ENCODE results near the gene AP1G2. TPM values are rescaled to one million over a fixed set of nuclear protein-coding genes. Genes with fewer than 3 reads are reported as not detected.
A peak's percentile ranks its signal among the peaks of the same experiment; 100 is the strongest.

Gene AP1G2
- total RNA-seq, 1 donor from 2014 or later: 145 TPM

DNA sequence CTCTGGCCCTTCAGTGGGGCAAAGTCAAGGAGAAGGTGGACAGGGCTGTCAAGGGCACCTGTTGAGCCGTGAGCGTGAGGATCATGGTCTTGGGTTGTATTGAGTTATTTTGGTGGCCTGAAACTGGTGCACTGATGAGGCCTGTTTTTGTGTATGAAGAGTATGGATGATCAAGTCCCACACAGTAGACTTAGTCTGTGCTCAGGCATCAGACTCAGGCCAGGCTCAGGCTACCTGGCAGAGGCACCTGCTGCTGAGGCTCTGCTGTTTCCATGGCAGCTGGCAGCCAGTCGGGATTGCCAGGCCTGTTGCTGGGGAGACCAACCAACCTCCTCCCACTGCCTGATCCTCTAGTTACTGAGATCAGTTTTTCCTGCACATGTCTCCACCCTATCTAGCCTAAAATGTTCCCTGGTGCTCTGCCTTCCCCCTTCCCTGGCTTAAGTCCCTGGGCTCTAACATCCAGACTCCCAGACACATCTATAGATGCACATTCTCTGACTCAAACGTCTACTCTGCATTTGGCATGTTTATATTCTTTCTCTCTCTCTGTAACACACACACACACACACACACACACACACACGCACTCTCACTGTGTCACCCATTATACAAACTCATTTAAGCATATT, 5.9 kb upstream of the AP1G2 start:
- Mint-ChIP-seq H3K4me1 (ENCODE audit: low read depth) (peaks cover 32% of the 10 kb centered on the region), H3K27ac (no peak overlapping the region), H3K9me3 (no peaks in the 10 kb centered on the region), H3K36me3 (ENCODE audit: low read depth) (no peaks in the 10 kb centered on the region), H3K4me3 (no peak overlapping the region), H3K27me3 (ENCODE audit: insufficient read depth) (peaks cover 27% of the 10 kb centered on the region)
- no peak for DNase-seq (ENCODE audit: low spot score)
- intact Hi-C loops (cut with micrococcal nuclease): no loop called here

DNA sequence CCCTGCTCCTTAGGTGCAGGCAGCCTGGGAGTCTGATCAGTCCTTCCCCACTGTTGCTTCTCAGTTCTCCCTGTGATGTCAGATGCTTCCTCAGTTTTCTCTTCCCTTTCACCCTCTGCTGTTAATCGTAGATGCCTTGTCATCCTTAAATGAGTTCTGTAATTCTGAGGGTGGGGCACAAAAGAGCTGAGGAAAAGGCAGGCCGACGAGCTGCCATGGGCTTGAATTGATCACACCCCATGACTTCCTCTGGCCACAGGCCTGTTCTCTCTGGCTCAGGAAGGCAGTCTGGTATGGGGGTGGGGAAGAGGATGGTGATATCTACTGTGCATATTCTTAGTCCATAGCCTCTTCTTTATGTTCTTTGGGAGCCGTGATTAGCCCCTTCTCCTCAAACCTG, 5.2 kb upstream of the AP1G2 start:
- no peak overlapping the region for H3K4me3 Mint-ChIP-seq
- no peak for DNase-seq (ENCODE audit: low spot score)
- H3K9me3 Mint-ChIP-seq: no peaks in the 10 kb centered on the region
- H3K36me3 Mint-ChIP-seq (ENCODE audit: low read depth): peaks cover 2% of the 10 kb centered on the region
- peaks cover 24% of the 10 kb centered on the region for H3K27me3 Mint-ChIP-seq (ENCODE audit: insufficient read depth)
- intact Hi-C loops (cut with micrococcal nuclease): no loop called here
- peaks cover 39% of the 10 kb centered on the region for H3K4me1 Mint-ChIP-seq (ENCODE audit: low read depth)
- H3K27ac Mint-ChIP-seq: no peak overlapping the region

DNA sequence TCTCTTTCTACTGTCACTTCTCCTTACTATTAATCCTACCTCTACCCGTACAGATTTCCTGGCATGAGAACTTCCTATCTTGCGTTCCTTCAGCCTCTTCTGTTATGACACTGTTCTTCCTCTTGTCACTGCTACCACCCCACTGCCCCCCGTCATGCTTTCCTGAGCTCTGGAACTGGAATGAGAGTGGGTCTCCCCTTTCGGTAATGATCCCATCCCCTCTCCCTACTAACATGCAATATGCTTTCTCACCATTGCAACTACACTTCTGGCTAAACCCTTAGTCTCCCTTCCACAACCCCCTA, 4.9 kb upstream of the AP1G2 start:
- Mint-ChIP-seq H3K36me3 (ENCODE audit: low read depth) (peaks cover 3% of the 10 kb centered on the region), H3K9me3 (no peaks in the 10 kb centered on the region), H3K4me3 (no peak overlapping the region), H3K27ac (no peak overlapping the region), H3K27me3 (ENCODE audit: insufficient read depth) (peaks cover 24% of the 10 kb centered on the region), H3K4me1 (ENCODE audit: low read depth) (peaks cover 42% of the 10 kb centered on the region)
- intact Hi-C loops (cut with micrococcal nuclease): no loop called here
- no peak for DNase-seq (ENCODE audit: low spot score)

DNA sequence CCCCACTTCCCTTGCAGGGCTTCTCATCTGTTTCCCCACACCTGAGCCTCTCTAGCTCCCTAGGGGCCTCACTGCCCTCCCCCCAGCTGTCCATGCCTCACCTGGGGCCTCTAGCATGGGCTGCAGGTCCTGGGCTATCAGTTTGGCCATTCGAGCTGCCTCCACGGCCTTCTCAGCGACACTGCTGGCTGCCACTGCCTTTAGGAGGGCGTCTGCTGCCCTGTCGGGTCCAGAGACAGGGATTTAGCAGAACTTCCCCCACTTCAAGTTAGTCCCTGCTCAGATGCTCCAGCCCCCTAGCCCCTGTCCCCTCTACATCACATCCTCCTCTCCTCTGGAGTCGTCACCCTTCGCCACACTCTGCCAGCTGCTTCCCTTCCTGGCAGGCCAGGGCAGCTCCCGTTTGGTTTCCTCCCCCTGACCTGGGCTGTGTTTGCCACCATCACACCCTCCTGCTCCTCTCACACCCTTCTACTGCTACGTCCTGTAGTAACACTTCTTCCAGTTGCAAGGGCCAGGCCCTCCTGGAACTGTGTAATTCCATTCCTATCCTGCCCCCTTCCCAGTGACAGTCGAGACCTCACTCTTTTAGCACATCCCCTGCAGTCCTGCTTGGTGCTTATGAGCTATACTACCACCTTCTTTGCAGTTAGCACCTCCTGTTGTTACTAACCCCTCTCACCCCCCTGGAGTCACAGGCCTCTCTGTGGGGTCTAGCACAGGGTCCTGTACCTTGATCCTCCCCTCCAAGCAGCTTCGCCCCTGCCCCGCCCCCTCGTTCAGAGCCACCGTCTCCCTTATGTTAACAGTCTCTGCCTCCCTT, 4.3 kb upstream of the AP1G2 start:
- H3K4me1 Mint-ChIP-seq (ENCODE audit: low read depth): peaks cover 45% of the 10 kb centered on the region

DNA sequence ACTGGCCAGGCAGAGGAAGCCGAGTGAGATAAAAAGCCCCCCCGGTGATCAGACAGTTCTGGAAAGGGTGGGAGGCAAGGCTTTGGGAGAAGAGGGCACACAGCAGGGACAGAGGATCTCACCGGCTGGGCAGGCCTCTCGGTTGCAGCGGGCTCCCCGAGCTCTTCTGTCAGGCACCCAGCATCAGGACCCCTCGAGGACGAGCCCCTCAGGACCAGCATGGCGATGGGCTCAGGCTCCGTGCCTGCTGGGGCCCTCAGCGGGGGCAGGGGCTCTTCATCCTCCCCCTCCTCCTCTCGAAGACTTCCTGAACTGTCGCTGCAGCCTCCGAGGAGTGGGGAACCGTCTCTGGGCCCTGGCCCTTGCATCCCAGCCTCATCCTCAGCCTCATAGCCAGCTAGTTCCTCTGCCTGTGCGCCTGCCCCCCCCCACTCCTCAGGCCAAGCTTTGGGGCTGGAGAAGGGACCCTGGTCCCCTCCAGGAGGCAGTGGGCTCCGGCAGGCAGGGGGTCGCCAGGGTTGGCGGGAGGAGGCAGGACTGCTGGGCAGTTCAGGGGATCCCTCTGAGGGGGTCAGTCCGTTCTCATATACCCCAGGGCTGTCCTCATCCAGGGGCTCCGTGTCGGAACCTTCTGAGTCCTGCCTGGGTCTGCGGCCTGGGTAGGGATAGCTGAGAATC, 3.4 kb upstream of the AP1G2 start:
- DNase-seq (ENCODE audit: low spot score): no peak
- intact Hi-C loops (cut with micrococcal nuclease): no loop called here
- Mint-ChIP-seq H3K9me3 (no peaks in the 10 kb centered on the region), H3K27me3 (ENCODE audit: insufficient read depth) (peaks cover 14% of the 10 kb centered on the region), H3K36me3 (ENCODE audit: low read depth) (peaks cover 10% of the 10 kb centered on the region), H3K4me1 (ENCODE audit: low read depth) (peaks cover 44% of the 10 kb centered on the region), H3K27ac (no peak overlapping the region), H3K4me3 (no peak overlapping the region)

More for the DNA sequence above, 4.3 kb upstream of the AP1G2 start:
- no peaks in the 10 kb centered on the region for H3K9me3 Mint-ChIP-seq
- DNase-seq (ENCODE audit: low spot score): no peak
- H3K4me3 Mint-ChIP-seq: no peak overlapping the region
- H3K36me3 Mint-ChIP-seq (ENCODE audit: low read depth): peaks cover 5% of the 10 kb centered on the region
- H3K27ac Mint-ChIP-seq: peak overlapping the region; percentile 53
- peaks cover 21% of the 10 kb centered on the region for H3K27me3 Mint-ChIP-seq (ENCODE audit: insufficient read depth)
- intact Hi-C loops (cut with micrococcal nuclease): no loop called here

GRCh38 chr14:23569443-23570151, 2.0 kb upstream of the AP1G2 start:
- DNase-seq (ENCODE audit: low spot score): no peak
- peaks cover 5% of the 10 kb centered on the region for H3K27me3 Mint-ChIP-seq (ENCODE audit: insufficient read depth)

DNA sequence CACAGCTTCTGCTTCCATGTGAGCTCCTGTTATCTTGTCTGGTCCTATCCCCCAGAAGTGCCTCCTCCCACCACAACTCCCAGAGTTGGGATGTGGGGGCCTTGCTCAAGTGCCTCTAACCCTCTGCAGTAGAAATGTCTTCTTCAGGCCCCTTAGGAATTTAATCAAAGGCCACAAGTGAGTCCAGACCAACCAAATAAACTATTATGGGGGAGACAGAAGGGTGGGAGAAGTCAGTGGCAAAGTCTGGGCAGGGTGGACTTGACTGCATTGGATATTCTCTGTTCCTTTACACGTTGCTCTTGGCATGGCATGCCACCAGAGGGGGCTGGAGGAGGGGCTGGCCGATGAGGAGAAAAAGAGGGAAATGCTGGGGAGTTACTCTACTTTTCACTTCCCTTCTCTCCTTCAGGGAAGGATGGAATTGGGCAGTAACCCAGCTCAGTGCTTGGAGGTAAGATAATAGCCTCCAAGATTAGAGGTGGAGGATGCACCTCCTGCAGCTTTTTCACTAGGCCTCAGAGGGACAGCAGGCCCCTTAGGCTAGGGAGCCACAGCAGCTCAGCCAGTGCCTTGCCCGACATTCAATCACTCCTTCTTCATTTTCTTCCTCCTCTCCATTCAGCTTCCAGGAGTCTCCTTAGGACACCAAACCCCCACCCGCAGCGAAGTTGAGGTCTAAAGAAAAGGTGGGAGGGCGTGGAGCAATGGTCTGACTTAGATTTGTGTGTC, 1.2 kb upstream of the AP1G2 start:
- Mint-ChIP-seq H3K9me3 (no peaks in the 10 kb centered on the region), H3K27me3 (ENCODE audit: insufficient read depth) (peaks cover 5% of the 10 kb centered on the region), H3K36me3 (ENCODE audit: low read depth) (peaks cover 26% of the 10 kb centered on the region), H3K4me1 (ENCODE audit: low read depth) (peaks cover 44% of the 10 kb centered on the region), H3K4me3 (peak overlapping the region; percentile 100), H3K27ac (peak overlapping the region; percentile 97)
- no peak for DNase-seq (ENCODE audit: low spot score)
- intact Hi-C loops (cut with micrococcal nuclease): loop anchor here (5.0 to 10.0 kb wide), 2 partner anchors 874 to 1044 kb away; partner anchors contain the start of gene SDR39U1

More at GRCh38 chr14:23569443-23570151, 2.0 kb upstream of the AP1G2 start:
- no peaks in the 10 kb centered on the region for H3K9me3 Mint-ChIP-seq
- no peak overlapping the region for H3K4me3 Mint-ChIP-seq
- intact Hi-C loops (cut with micrococcal nuclease): loop anchor here (5.0 to 10.0 kb wide), 2 partner anchors 873 to 1045 kb away; partner anchors contain the start of gene SDR39U1
- H3K27ac Mint-ChIP-seq: peak overlapping the region; percentile 71
- H3K4me1 Mint-ChIP-seq (ENCODE audit: low read depth): peaks cover 44% of the 10 kb centered on the region
- peaks cover 19% of the 10 kb centered on the region for H3K36me3 Mint-ChIP-seq (ENCODE audit: low read depth)

GRCh38 chr14:23568021-23568599, 519 bp upstream of the AP1G2 start:
- Mint-ChIP-seq H3K9me3 (no peaks in the 10 kb centered on the region), H3K36me3 (ENCODE audit: low read depth) (peaks cover 27% of the 10 kb centered on the region), H3K4me3 (peak overlapping the region; percentile 100), H3K27me3 (ENCODE audit: insufficient read depth) (peaks cover 5% of the 10 kb centered on the region), H3K27ac (peak overlapping the region; percentile 97), H3K4me1 (ENCODE audit: low read depth) (peaks cover 45% of the 10 kb centered on the region)
- no peak for DNase-seq (ENCODE audit: low spot score)
- intact Hi-C loops (cut with micrococcal nuclease): loop anchor here (5.0 to 10.0 kb wide), 2 partner anchors 874 to 1043 kb away; partner anchors contain the start of gene SDR39U1

GRCh38 chr14:23566778-23567185, 809 bp downstream of the AP1G2 start:
- peak overlapping the region; percentile 100 for H3K4me3 Mint-ChIP-seq
- peaks cover 33% of the 10 kb centered on the region for H3K36me3 Mint-ChIP-seq (ENCODE audit: low read depth)
- peak overlapping the region; percentile 97 for H3K27ac Mint-ChIP-seq
- peaks cover 38% of the 10 kb centered on the region for H3K4me1 Mint-ChIP-seq (ENCODE audit: low read depth)
- intact Hi-C loops (cut with micrococcal nuclease): loop anchor here (1.0 to 10.0 kb wide), 5 partner anchors 10 to 1042 kb away; partner anchors contain the start of genes NGDN, SDR39U1, THTPA and ZFHX2
- DNase-seq (ENCODE audit: low spot score): no peak
- H3K27me3 Mint-ChIP-seq (ENCODE audit: insufficient read depth): no peaks in the 10 kb centered on the region
- no peaks in the 10 kb centered on the region for H3K9me3 Mint-ChIP-seq

DNA sequence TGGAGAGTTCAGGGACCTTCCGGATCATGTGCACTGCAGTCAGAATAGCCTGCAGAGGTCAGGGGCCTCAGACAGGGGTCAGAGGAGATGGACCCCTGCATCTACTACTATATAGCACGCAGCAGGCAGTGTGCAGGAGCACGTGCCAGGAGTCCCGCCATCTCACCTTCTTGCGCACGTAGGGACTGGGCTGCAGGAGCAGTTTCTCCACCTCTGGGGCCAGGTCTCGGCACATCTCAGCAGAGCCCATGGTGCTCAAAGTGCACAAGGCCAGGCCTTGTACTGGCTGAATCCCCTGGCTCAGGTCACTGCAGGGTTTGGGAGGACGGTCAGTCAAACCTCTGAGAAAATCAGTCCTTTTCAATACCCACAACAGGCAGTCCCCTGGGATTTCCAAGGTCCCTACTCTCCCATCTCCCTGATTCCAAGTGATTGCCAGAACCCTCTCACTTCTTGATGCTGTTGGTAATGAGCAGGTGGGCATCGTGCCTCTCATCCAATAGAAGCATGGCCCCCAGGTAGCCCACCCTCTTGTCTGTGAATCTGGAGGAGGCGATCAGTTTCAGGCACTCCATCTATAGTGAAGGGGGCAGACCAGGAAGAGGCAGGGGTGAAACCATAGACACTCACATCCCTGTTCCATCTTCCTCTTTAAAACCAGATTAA, 1.3 kb downstream of the AP1G2 start:
- peak overlapping the region; percentile 100 for H3K4me3 Mint-ChIP-seq
- DNase-seq (ENCODE audit: low spot score): no peak

GRCh38 chr14:23565626-23566025, 2.0 kb downstream of the AP1G2 start:
- H3K27me3 Mint-ChIP-seq (ENCODE audit: insufficient read depth): no peaks in the 10 kb centered on the region
- H3K4me1 Mint-ChIP-seq (ENCODE audit: low read depth): peaks cover 38% of the 10 kb centered on the region
- peaks cover 41% of the 10 kb centered on the region for H3K36me3 Mint-ChIP-seq (ENCODE audit: low read depth)
- no peaks in the 10 kb centered on the region for H3K9me3 Mint-ChIP-seq
- DNase-seq (ENCODE audit: low spot score): no peak
- intact Hi-C loops (cut with micrococcal nuclease): loop anchor here (2.0 to 10.0 kb wide), 4 partner anchors 15 to 1041 kb away; partner anchors contain the start of genes NGDN, SDR39U1 and ZFHX2
- peak overlapping the region; percentile 100 for H3K4me3 Mint-ChIP-seq
- no peak overlapping the region for H3K27ac Mint-ChIP-seq

More for the DNA sequence above, 1.3 kb downstream of the AP1G2 start:
- Mint-ChIP-seq H3K9me3 (no peaks in the 10 kb centered on the region), H3K4me1 (ENCODE audit: low read depth) (peaks cover 38% of the 10 kb centered on the region), H3K36me3 (ENCODE audit: low read depth) (peaks cover 37% of the 10 kb centered on the region), H3K27me3 (ENCODE audit: insufficient read depth) (no peaks in the 10 kb centered on the region), H3K27ac (peak overlapping the region; percentile 97)
- intact Hi-C loops (cut with micrococcal nuclease): loop anchor here (2.0 to 10.0 kb wide), 4 partner anchors 15 to 1041 kb away; partner anchors contain the start of genes NGDN, SDR39U1 and ZFHX2
